Measurements from ENCODE around the gene FAM114A1. TPM values are rescaled to one million over a fixed set of nuclear protein-coding genes. Genes with fewer than 3 reads are reported as not detected.

The FAM114A1 gene
- total RNA-seq, 6 experiments from 2014 or later: 161 to 210 (median 187) TPM

DNA sequence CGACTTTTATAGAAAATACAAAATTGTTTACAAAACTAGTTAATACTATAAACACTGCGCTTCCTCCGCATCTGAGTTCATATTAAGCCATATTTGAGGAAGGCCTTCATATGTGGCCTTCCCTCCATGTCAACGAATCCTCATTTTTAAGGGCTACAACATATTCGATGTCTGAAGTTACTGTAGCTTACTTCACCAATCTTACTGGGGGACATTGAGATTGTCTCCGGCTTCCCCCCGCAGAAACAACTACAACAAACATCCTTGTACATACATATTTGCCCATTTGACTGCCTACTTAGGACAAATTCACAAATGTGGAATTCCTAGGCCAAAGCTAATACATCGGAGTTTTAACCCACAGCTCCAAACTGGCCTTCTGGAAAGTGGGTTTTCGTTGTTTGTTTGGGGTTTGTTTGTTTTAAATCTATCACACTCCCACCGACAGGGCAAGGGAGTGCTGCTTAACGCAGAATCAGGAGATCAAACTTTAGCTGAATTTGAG is 581 bp upstream of the FAM114A1 start:
- Mint-ChIP-seq H3K9me3 (no peaks in the 10 kb centered on the region), H3K4me3 (peak overlapping the region; percentile 83), H3K27me3 (ENCODE audit: insufficient read depth) (no peaks in the 10 kb centered on the region; the same call in none of the 2 replicates), H3K36me3 (ENCODE audit: low read depth) (peaks cover 33% of the 10 kb centered on the region), H3K4me1 (ENCODE audit: low read depth) (peaks cover 46% of the 10 kb centered on the region), H3K27ac (peak overlapping the region; percentile 86)
- TF ChIP-seq, protein P1, sequence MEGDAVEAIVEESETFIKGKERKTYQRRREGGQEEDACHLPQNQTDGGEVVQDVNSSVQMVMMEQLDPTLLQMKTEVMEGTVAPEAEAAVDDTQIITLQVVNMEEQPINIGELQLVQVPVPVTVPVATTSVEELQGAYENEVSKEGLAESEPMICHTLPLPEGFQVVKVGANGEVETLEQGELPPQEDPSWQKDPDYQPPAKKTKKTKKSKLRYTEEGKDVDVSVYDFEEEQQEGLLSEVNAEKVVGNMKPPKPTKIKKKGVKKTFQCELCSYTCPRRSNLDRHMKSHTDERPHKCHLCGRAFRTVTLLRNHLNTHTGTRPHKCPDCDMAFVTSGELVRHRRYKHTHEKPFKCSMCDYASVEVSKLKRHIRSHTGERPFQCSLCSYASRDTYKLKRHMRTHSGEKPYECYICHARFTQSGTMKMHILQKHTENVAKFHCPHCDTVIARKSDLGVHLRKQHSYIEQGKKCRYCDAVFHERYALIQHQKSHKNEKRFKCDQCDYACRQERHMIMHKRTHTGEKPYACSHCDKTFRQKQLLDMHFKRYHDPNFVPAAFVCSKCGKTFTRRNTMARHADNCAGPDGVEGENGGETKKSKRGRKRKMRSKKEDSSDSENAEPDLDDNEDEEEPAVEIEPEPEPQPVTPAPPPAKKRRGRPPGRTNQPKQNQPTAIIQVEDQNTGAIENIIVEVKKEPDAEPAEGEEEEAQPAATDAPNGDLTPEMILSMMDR (IDR thresholded peaks at IDR 0.05): no peak; the same call in 1 of the 2 replicates
- DNase-seq: no peak

- Mint-ChIP-seq H3K27ac (peak overlapping the region; percentile 97), H3K9me3 (no peaks in the 10 kb centered on the region), H3K4me3 (peak overlapping the region; percentile 90), H3K27me3 (ENCODE audit: insufficient read depth) (no peaks in the 10 kb centered on the region; the same call in 1 of the 2 replicates), H3K4me1 (ENCODE audit: low read depth) (peaks cover 57% of the 10 kb centered on the region), H3K36me3 (ENCODE audit: low read depth) (peaks cover 46% of the 10 kb centered on the region)
- TF ChIP-seq, protein P1 (IDR thresholded peaks at IDR 0.05): no peak
- DNase-seq: no peak
Measured at GRCh38 chr4:38868059-38868960, 704 bp downstream of the FAM114A1 start.

GRCh38 chr4:38869511-38869910 is 1.9 kb downstream of the FAM114A1 start:
- peak overlapping the region; percentile 97 for H3K27ac Mint-ChIP-seq

GRCh38 chr4:38870098-38870808 is 2.6 kb downstream of the FAM114A1 start:
- Mint-ChIP-seq H3K27me3 (ENCODE audit: insufficient read depth) (no peaks in the 10 kb centered on the region), H3K4me1 (ENCODE audit: low read depth) (peaks cover 77% of the 10 kb centered on the region), H3K9me3 (no peaks in the 10 kb centered on the region), H3K36me3 (ENCODE audit: low read depth) (peaks cover 65% of the 10 kb centered on the region), H3K27ac (peak overlapping the region; percentile 97), H3K4me3 (peak overlapping the region; percentile 90)
- DNase-seq: no peak
- TF ChIP-seq, protein P1 (IDR thresholded peaks at IDR 0.05): no peak

More at GRCh38 chr4:38869511-38869910, 1.9 kb downstream of the FAM114A1 start:
- TF ChIP-seq, protein P1 (IDR thresholded peaks at IDR 0.05): no peak
- Mint-ChIP-seq H3K4me1 (ENCODE audit: low read depth) (peaks cover 69% of the 10 kb centered on the region), H3K9me3 (no peaks in the 10 kb centered on the region), H3K27me3 (ENCODE audit: insufficient read depth) (no peaks in the 10 kb centered on the region), H3K4me3 (peak overlapping the region; percentile 90), H3K36me3 (ENCODE audit: low read depth) (peaks cover 58% of the 10 kb centered on the region)
- no peak for DNase-seq

DNA sequence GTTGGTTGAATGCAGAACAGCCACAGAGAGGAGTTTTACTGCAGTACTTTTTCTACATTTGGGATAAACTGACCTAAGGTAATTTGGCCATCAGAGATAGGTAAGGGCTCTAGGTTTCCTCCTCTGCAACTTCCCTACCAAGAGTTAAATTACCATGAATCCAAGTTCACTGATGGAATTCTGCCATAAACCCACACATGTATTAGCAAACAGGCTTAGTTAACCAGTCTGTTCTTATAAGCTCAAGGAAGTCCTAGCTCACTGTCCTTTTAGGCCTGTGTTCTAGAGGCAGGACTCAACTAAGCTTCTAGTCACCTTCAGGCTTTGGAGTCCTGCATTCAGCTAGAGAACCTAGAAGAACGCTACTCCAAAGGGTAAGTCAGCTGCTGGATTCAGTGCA is 4.0 kb downstream of the FAM114A1 start:
- peaks cover 70% of the 10 kb centered on the region for H3K36me3 Mint-ChIP-seq (ENCODE audit: low read depth)
- H3K27ac Mint-ChIP-seq: peak overlapping the region; percentile 84
- no peaks in the 10 kb centered on the region for H3K9me3 Mint-ChIP-seq
- no peaks in the 10 kb centered on the region for H3K27me3 Mint-ChIP-seq (ENCODE audit: insufficient read depth)
- DNase-seq: no peak
- H3K4me1 Mint-ChIP-seq (ENCODE audit: low read depth): peaks cover 83% of the 10 kb centered on the region
- TF ChIP-seq, protein P1 (IDR thresholded peaks at IDR 0.05): no peak
- H3K4me3 Mint-ChIP-seq: 0 out of 2 replicates have a peak overlapping the region, but pooled peaks have one; percentile 22
